ENCODE data around the gene NPPA. TPM values are rescaled to one million over a fixed set of nuclear protein-coding genes. Genes with fewer than 3 reads are reported as not detected.

NPPA gene
- total RNA-seq, 2 experiments from 2014 or later: not detected

DNA sequence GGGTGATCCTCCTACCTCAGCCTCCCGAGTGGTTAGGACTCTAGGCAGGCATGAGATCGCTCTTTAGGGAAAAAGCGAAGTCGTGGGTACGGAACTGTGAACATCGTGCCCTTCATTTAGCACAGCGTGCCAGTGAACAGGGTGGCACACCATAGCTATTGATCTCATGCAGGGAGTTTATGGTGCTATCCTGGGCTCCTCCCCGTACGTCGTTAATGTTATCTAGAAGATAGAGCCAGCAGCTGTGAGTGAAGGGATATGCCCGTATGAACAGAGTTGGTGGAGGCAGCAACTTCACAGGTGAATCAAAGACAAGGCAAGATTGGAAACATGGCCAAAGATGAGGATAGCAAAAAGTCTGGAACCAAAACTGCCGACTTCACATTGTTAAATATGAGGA is 30.4 kb downstream of the NPPA start:
- no peak overlapping the region for H3K4me2 ChIP-seq (ENCODE audit: low read length)
- no peak overlapping the region for H3K27ac ChIP-seq (ENCODE audit: low read depth, low read length, poor library complexity, severe bottlenecking)
- H3K4me3 ChIP-seq (ENCODE audit: low read depth, low read length, poor library complexity, severe bottlenecking): no peak overlapping the region
- H2AFZ ChIP-seq (ENCODE audit: low read length): no peak overlapping the region
- TF ChIP-seq, protein P1, sequence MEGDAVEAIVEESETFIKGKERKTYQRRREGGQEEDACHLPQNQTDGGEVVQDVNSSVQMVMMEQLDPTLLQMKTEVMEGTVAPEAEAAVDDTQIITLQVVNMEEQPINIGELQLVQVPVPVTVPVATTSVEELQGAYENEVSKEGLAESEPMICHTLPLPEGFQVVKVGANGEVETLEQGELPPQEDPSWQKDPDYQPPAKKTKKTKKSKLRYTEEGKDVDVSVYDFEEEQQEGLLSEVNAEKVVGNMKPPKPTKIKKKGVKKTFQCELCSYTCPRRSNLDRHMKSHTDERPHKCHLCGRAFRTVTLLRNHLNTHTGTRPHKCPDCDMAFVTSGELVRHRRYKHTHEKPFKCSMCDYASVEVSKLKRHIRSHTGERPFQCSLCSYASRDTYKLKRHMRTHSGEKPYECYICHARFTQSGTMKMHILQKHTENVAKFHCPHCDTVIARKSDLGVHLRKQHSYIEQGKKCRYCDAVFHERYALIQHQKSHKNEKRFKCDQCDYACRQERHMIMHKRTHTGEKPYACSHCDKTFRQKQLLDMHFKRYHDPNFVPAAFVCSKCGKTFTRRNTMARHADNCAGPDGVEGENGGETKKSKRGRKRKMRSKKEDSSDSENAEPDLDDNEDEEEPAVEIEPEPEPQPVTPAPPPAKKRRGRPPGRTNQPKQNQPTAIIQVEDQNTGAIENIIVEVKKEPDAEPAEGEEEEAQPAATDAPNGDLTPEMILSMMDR (conservative IDR thresholded peaks at IDR 0.05; ENCODE audit: low read length): no peak
- TF ChIP-seq EZH2phosphoT487 (IDR thresholded peaks at IDR 0.05; ENCODE audit: borderline replicate concordance, low read depth, low read length): no peak
- H3K9me3 ChIP-seq (ENCODE audit: low read length): no peaks in the 10 kb centered on the region
- DNase-seq (ENCODE audit: low spot score): no peak
- peaks cover 66% of the 10 kb centered on the region for H3K36me3 ChIP-seq (ENCODE audit: insufficient read depth, low read length)
- H3K4me1 ChIP-seq (ENCODE audit: insufficient read depth, low read length, poor library complexity, severe bottlenecking): peaks cover 41% of the 10 kb centered on the region
- ChIA-PET POLR2A (interaction anchor here (0.7 kb wide), 1 partner anchor 166 kb away, joined by 3 read pairs; no protein-coding TSS in a partner anchor), CTCF (ENCODE audit: unreplicated experiment) (no interaction called here)
- no peaks in the 10 kb centered on the region for H4K20me1 ChIP-seq (ENCODE audit: insufficient read depth, low read length)
- BruUV-seq (replicated peaks): no TSS peak
- intact Hi-C loops (cut with micrococcal nuclease; ENCODE audit: unreplicated experiment): no loop called here
- no peaks in the 10 kb centered on the region for H3K9me2 ChIP-seq (ENCODE audit: insufficient read depth, low read length)
- peaks cover 21% of the 10 kb centered on the region; the same call in 1 of the 2 replicates for H3K79me2 ChIP-seq (ENCODE audit: insufficient read depth, low read depth, low read length)

DNA sequence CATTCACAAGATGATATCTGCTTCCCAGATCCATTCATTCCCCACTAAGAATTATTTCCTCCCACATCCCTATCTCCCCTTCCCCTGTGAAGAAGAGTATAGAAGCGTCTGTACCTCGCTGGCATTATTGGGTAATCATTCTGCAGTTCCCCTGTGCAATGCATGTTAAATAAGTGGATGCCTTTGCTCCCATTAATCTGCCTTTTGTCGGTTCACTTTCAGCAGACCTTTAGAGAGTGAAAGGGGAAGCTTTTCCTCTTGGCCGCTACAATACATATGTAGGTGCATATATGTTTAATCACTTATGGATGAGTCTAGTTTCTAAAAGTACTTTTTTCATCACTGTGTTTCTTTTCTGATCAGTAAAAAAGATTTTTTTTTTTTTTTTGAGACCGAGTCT is 34.6 kb downstream of the NPPA start:
- H3K9me3 ChIP-seq (ENCODE audit: low read length): no peaks in the 10 kb centered on the region
- peak; percentile 18 for DNase-seq (ENCODE audit: low spot score)
- H3K79me2 ChIP-seq (ENCODE audit: insufficient read depth, low read depth, low read length): peaks cover 33% of the 10 kb centered on the region
- no peaks in the 10 kb centered on the region for H4K20me1 ChIP-seq (ENCODE audit: insufficient read depth, low read length)
- peak overlapping the region; percentile 53 for H3K4me2 ChIP-seq (ENCODE audit: low read length)
- peak overlapping the region; percentile 90 for H3K27ac ChIP-seq (ENCODE audit: low read depth, low read length, poor library complexity, severe bottlenecking)
- no TSS peak for BruUV-seq (replicated peaks)
- CTCF ChIA-PET (ENCODE audit: unreplicated experiment): no interaction called here
- peaks cover 50% of the 10 kb centered on the region for H3K4me1 ChIP-seq (ENCODE audit: insufficient read depth, low read length, poor library complexity, severe bottlenecking)
- H2AFZ ChIP-seq (ENCODE audit: low read length): no peak overlapping the region
- peak overlapping the region; percentile 29 for H3K4me3 ChIP-seq (ENCODE audit: low read depth, low read length, poor library complexity, severe bottlenecking)
- no peak for TF ChIP-seq EZH2phosphoT487 (IDR thresholded peaks at IDR 0.05; ENCODE audit: borderline replicate concordance, low read depth, low read length)
- TF ChIP-seq, protein P1 (conservative IDR thresholded peaks at IDR 0.05; ENCODE audit: low read length): no peak
- no peaks in the 10 kb centered on the region for H3K9me2 ChIP-seq (ENCODE audit: insufficient read depth, low read length)
- intact Hi-C loops (cut with micrococcal nuclease; ENCODE audit: unreplicated experiment): no loop called here
- POLR2A ChIA-PET: interaction anchor here (0.7 to 2.4 kb wide), 4 partner anchors 10 to 752 kb away, joined by 3 to 11 read pairs (median 4); no protein-coding TSS in a partner anchor
- H3K36me3 ChIP-seq (ENCODE audit: insufficient read depth, low read length): peaks cover 71% of the 10 kb centered on the region

DNA sequence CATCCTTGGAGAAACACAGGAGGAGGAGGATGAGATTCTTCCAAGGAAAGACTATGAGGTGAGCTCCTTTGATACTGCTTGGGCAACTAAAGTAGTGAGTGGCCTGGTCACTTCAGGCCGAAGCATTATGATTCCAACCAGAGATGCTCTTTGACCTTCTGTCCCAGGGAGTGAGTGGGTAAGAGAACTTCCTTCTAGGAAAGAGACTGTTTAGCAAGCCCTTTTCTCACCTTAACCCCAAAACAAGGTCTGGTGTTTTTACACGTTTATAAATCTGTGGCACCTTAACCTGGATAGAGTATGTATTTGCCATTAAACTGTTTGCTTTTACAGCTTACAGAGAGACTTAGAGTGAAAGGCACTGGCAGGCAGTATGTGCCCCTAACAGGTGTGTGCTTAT is 40.5 kb downstream of the NPPA start:
- H3K79me2 ChIP-seq (ENCODE audit: insufficient read depth, low read depth, low read length): peaks cover 60% of the 10 kb centered on the region
- peak overlapping the region; percentile 97 for H3K4me2 ChIP-seq (ENCODE audit: low read length)
- no TSS peak for BruUV-seq (replicated peaks)
- no peak overlapping the region for H2AFZ ChIP-seq (ENCODE audit: low read length)
- peak overlapping the region; percentile 80 for H3K4me3 ChIP-seq (ENCODE audit: low read depth, low read length, poor library complexity, severe bottlenecking)
- no peaks in the 10 kb centered on the region; the same call in 1 of the 2 replicates for H4K20me1 ChIP-seq (ENCODE audit: insufficient read depth, low read length)
- CTCF ChIA-PET (ENCODE audit: unreplicated experiment): no interaction called here
- no peaks in the 10 kb centered on the region for H3K9me2 ChIP-seq (ENCODE audit: insufficient read depth, low read length)
- POLR2A ChIA-PET: interaction anchor here (0.5 to 2.0 kb wide), 4 partner anchors 8 to 122 kb away, joined by 3 to 12 read pairs (median 4); no protein-coding TSS in a partner anchor
- DNase-seq (ENCODE audit: low spot score): no peak
- intact Hi-C loops (cut with micrococcal nuclease; ENCODE audit: unreplicated experiment): no loop called here
- peak overlapping the region; percentile 47 for H3K27ac ChIP-seq (ENCODE audit: low read depth, low read length, poor library complexity, severe bottlenecking)
- no peak for TF ChIP-seq EZH2phosphoT487 (IDR thresholded peaks at IDR 0.05; ENCODE audit: borderline replicate concordance, low read depth, low read length)
- TF ChIP-seq, protein P1 (conservative IDR thresholded peaks at IDR 0.05; ENCODE audit: low read length): no peak
- H3K4me1 ChIP-seq (ENCODE audit: insufficient read depth, low read length, poor library complexity, severe bottlenecking): peaks cover 49% of the 10 kb centered on the region
- no peaks in the 10 kb centered on the region for H3K9me3 ChIP-seq (ENCODE audit: low read length)
- H3K36me3 ChIP-seq (ENCODE audit: insufficient read depth, low read length): peaks cover 53% of the 10 kb centered on the region
